Activated T-cell treated with anti-CD3 and anti-CD28 coated beads, Interleukin-2, amount 50 U/mL, for 72 hours (primary cell): ENCODE measurements around the gene NECTIN4. TPM values are rescaled to one million over a fixed set of nuclear protein-coding genes. Genes with fewer than 3 reads are reported as not detected.
"Not testable (repeated sequence)": the region's sequence is repeated elsewhere in the genome, so short reads cannot be mapped to it uniquely, and the experiment has no call there.

Source experiments
- ATAC-seq, 2 donors: fragments of 150-1000 bp; cut with Tn5 transposase; replicated peaks in 1 of 2; 2 replicates each; pipeline ENCODE4 v1.10.0; 2021; ENCODE audit warnings: moderate library complexity in 2 of 2, mild to moderate bottlenecking in 1 of 2
- DNase-seq, 2 donors: peaks; one replicate each; pipeline ENCODE4 v3.0.0; 2021 to 2022; ENCODE audit warnings: mixed read lengths in 1 of 2
- H3K27ac Mint-ChIP-seq: one replicate; pipeline ENCODE4 v1.8.0; 2022; ENCODE audit warnings: mild to moderate bottlenecking, moderate library complexity, mixed read lengths
- H3K27me3 Mint-ChIP-seq: one replicate; pipeline ENCODE4 v1.8.0; 2022; ENCODE audit warnings: low read depth, mixed read lengths
- H3K36me3 Mint-ChIP-seq, 2 donors: one replicate each; pipeline ENCODE4 v1.8.0; 2022; ENCODE audit warnings: mixed read lengths in 2 of 2, mild to moderate bottlenecking in 1 of 2; ENCODE audit not compliant: insufficient read depth in 2 of 2
- H3K4me1 Mint-ChIP-seq: one replicate; pipeline ENCODE4 v1.8.0; 2022; ENCODE audit warnings: low read depth, mixed read lengths
- H3K4me3 Mint-ChIP-seq, 2 donors: one replicate each; pipeline ENCODE4 v1.8.0; 2022; ENCODE audit warnings: mild to moderate bottlenecking in 2 of 2, mixed read lengths in 2 of 2, moderate library complexity in 2 of 2
- H3K9me3 Mint-ChIP-seq, 2 donors: one replicate each; pipeline ENCODE4 v1.8.0; 2022; ENCODE audit warnings: mixed read lengths in 2 of 2
- total RNA-seq, 2 donors: library from RNA; stranded (reverse); gene quantifications; one replicate each; pipeline ENCODE4 v1.2.3, GENCODE V29; 2022

Gene NECTIN4
- total RNA-seq, 2 donors from 2014 or later = 0.31 TPM; not detected in 1

GRCh38 chr1:161072751-161073449, 16.5 kb downstream of the NECTIN4 start:
- Mint-ChIP-seq H3K27ac (no peak overlapping the region), H3K36me3 (peaks cover 8 to 12% of the 10 kb centered on the region in 2 donors), H3K4me1 (peaks cover 32% of the 10 kb centered on the region), H3K9me3 (no peaks in the 10 kb centered on the region), H3K4me3 (no peak overlapping the region), H3K27me3 (no peaks in the 10 kb centered on the region)
- DNase-seq = no peak
- no peak for ATAC-seq

GRCh38 chr1:161071886-161072371, 17.4 kb downstream of the NECTIN4 start:
- ATAC-seq (no peak), DNase-seq (peak; percentile 58 to 64)
- Mint-ChIP-seq H3K27me3 (no peaks in the 10 kb centered on the region), H3K27ac (no peak overlapping the region), H3K9me3 (no peaks in the 10 kb centered on the region), H3K4me3 (no peak overlapping the region), H3K36me3 (peaks cover 9 to 13% of the 10 kb centered on the region in 2 donors), H3K4me1 (peaks cover 42% of the 10 kb centered on the region)

- Mint-ChIP-seq H3K27ac (peak overlapping the region; percentile 41), H3K27me3 (no peaks in the 10 kb centered on the region), H3K36me3 (peaks cover 14 to 17% of the 10 kb centered on the region in 2 donors), H3K4me3 (peak overlapping the region in 1 of 2 donors; percentile 100), H3K9me3 (no peaks in the 10 kb centered on the region), H3K4me1 (peaks cover 54% of the 10 kb centered on the region)
- DNase-seq (no peak), ATAC-seq (no peak)
Measured at GRCh38 chr1:161070761-161071160, 18.6 kb downstream of the NECTIN4 start.

GRCh38 chr1:161069731-161070270, 19.6 kb downstream of the NECTIN4 start, which contains the start of gene ARHGAP30:
TSS of gene ARHGAP30 (minus strand) at chr1:161069891. CDS start at chr1:161069624, 267 bp downstream.
- Mint-ChIP-seq H3K27ac (peak within 1 kb of the TSS; percentile 86), H3K36me3 (peaks cover 16 to 17% of the 10 kb centered on the region in 2 donors), H3K9me3 (no peaks in the 10 kb centered on the region), H3K27me3 (no peaks in the 10 kb centered on the region), H3K4me1 (peaks cover 62% of the 10 kb centered on the region), H3K4me3 (peak within 1 kb of the TSS; percentile 87 to 100)
- DNase-seq (peak; percentile 85 to 88), ATAC-seq (peak; percentile 86 to 88)

GRCh38 chr1:161069241-161069640, 20.1 kb downstream of the NECTIN4 start:
- Mint-ChIP-seq H3K27ac (peak overlapping the region; percentile 86), H3K36me3 (peaks cover 21% of the 10 kb centered on the region in 2 donors), H3K27me3 (no peaks in the 10 kb centered on the region), H3K9me3 (no peaks in the 10 kb centered on the region), H3K4me1 (peaks cover 68% of the 10 kb centered on the region), H3K4me3 (peak overlapping the region; percentile 87 to 100)
- ATAC-seq = no peak
- DNase-seq = peak in 1 of 2 donors; percentile 29

GRCh38 chr1:161068306-161069234, 20.8 kb downstream of the NECTIN4 start:
- Mint-ChIP-seq H3K4me1 (peaks cover 75% of the 10 kb centered on the region), H3K27me3 (no peaks in the 10 kb centered on the region), H3K27ac (peak overlapping the region; percentile 86), H3K36me3 (peaks cover 23 to 25% of the 10 kb centered on the region in 2 donors), H3K4me3 (peak overlapping the region; percentile 87 to 100), H3K9me3 (no peaks in the 10 kb centered on the region)
- DNase-seq (peak; percentile 80), ATAC-seq (peak; percentile 64 to 71)

- peak in 1 of 2 donors; percentile 38 for DNase-seq
- Mint-ChIP-seq H3K36me3 (peaks cover 26 to 37% of the 10 kb centered on the region in 2 donors), H3K27me3 (no peaks in the 10 kb centered on the region), H3K9me3 (no peaks in the 10 kb centered on the region), H3K27ac (peak overlapping the region; percentile 86), H3K4me3 (peak overlapping the region; percentile 87 to 100), H3K4me1 (peaks cover 88% of the 10 kb centered on the region)
- ATAC-seq = peak; percentile 24 to 37
Measured at GRCh38 chr1:161066694-161067093, 22.7 kb downstream of the NECTIN4 start.

- Mint-ChIP-seq H3K4me3 (peak overlapping the region; percentile 85 to 100), H3K36me3 (peaks cover 26 to 37% of the 10 kb centered on the region in 2 donors), H3K4me1 (peaks cover 86% of the 10 kb centered on the region)
- not testable (repeated sequence) for DNase-seq, H3K9me3 Mint-ChIP-seq, H3K27me3 Mint-ChIP-seq, H3K27ac Mint-ChIP-seq, ATAC-seq
Measured at GRCh38 chr1:161065681-161066080, 23.7 kb downstream of the NECTIN4 start.

GRCh38 chr1:161063936-161064335, 25.4 kb downstream of the NECTIN4 start:
- Mint-ChIP-seq H3K27ac (peak overlapping the region; percentile 97), H3K4me3 (peak overlapping the region; percentile 70 to 85), H3K36me3 (peaks cover 21 to 39% of the 10 kb centered on the region in 2 donors), H3K4me1 (peaks cover 90% of the 10 kb centered on the region)
- H3K9me3 Mint-ChIP-seq, ATAC-seq, H3K27me3 Mint-ChIP-seq, DNase-seq: not testable (repeated sequence)

GRCh38 chr1:161061419-161061818, 27.9 kb downstream of the NECTIN4 start:
- H3K27ac Mint-ChIP-seq = no peak overlapping the region
- peaks cover 14 to 38% of the 10 kb centered on the region in 2 donors for H3K36me3 Mint-ChIP-seq
- no peaks in the 10 kb centered on the region for H3K27me3 Mint-ChIP-seq
- no peak for DNase-seq
- peaks cover 69% of the 10 kb centered on the region for H3K4me1 Mint-ChIP-seq
- no peaks in the 10 kb centered on the region for H3K9me3 Mint-ChIP-seq
- ATAC-seq = no peak
- no peak overlapping the region for H3K4me3 Mint-ChIP-seq

GRCh38 chr1:161059293-161059692, 30.1 kb downstream of the NECTIN4 start:
- DNase-seq = no peak
- H3K4me1 Mint-ChIP-seq = peaks cover 49% of the 10 kb centered on the region
- H3K4me3 Mint-ChIP-seq = no peak overlapping the region
- H3K27ac Mint-ChIP-seq = peak overlapping the region; percentile 93
- H3K9me3 Mint-ChIP-seq = no peaks in the 10 kb centered on the region
- peaks cover 13 to 34% of the 10 kb centered on the region in 2 donors for H3K36me3 Mint-ChIP-seq
- no peak for ATAC-seq
- H3K27me3 Mint-ChIP-seq = no peaks in the 10 kb centered on the region

GRCh38 chr1:161054805-161055204, 34.6 kb downstream of the NECTIN4 start:
- H3K27me3 Mint-ChIP-seq = no peaks in the 10 kb centered on the region
- peaks cover 13% of the 10 kb centered on the region for H3K4me1 Mint-ChIP-seq
- no peaks in the 10 kb centered on the region for H3K9me3 Mint-ChIP-seq
- ATAC-seq (no peak), DNase-seq (no peak)
- H3K36me3 Mint-ChIP-seq = peaks cover 21 to 41% of the 10 kb centered on the region in 2 donors
- H3K4me3 Mint-ChIP-seq = no peak overlapping the region
- H3K27ac Mint-ChIP-seq = no peak overlapping the region
